ENCODE measurements around the gene MAPK4. TPM values are rescaled to one million over a fixed set of nuclear protein-coding genes. Genes with fewer than 3 reads are reported as not detected.

The MAPK4 gene
- total and polyA plus RNA-seq, 2 of the 4 experiments (the other 2 are of a cell fraction) = not detected

- WGBS, 2 experiments (ENCODE audit: extremely low coverage in 2 of 2, insufficient read length in 1 of 2) = no CpG with 5 or more reads among the region's 3 CpGs
- Histone ChIP-seq H3K56ac (ENCODE audit: extremely low read depth, insufficient read depth, low read length) (no peak overlapping the region), H4K91ac (ENCODE audit: insufficient read depth, low read depth, low read length) (no peak overlapping the region), H3K79me1 (ENCODE audit: low read depth in 1 of 2, low read length in 2 of 2) (no peaks in the 10 kb centered on the region), H3K4me3 (ENCODE audit: insufficient read depth, low read depth, low read length) (no peak overlapping the region), H3K18ac (ENCODE audit: low read depth, low read length) (no peak overlapping the region), H2BK120ac (ENCODE audit: low read depth, low read length) (no peak overlapping the region), H3K4me1 (ENCODE audit: control insufficient read depth, insufficient read depth, low read length) (no peaks in the 10 kb centered on the region), H3K4me2 (ENCODE audit: low read depth, low read length) (no peak overlapping the region), H3K9ac (ENCODE audit: low read depth, low read length) (no peak overlapping the region), H3K27ac (ENCODE audit: insufficient read depth, low read length) (no peak overlapping the region), H3K27me3 (ENCODE audit: control insufficient read depth, insufficient read depth, low read length) (no peaks in the 10 kb centered on the region), H2AFZ (replicated peaks; ENCODE audit: low read length, poor library complexity) (no peak overlapping the region), H2BK15ac (ENCODE audit: low read depth, low read length) (no peak overlapping the region), H2BK5ac (ENCODE audit: low read depth, low read length, poor library complexity, severe bottlenecking) (no peak overlapping the region), H3K9me1 (ENCODE audit: insufficient read depth, low read length) (no peaks in the 10 kb centered on the region), H4K8ac (ENCODE audit: low read depth in 2 of 2, low read length in 2 of 2) (no peak overlapping the region), H4K20me1 (ENCODE audit: insufficient read depth, low read length) (no peaks in the 10 kb centered on the region), H2BK20ac (ENCODE audit: low read depth, low read length) (no peak overlapping the region), H2AK5ac (ENCODE audit: low read depth, low read length) (no peak overlapping the region), H3K36me3 (ENCODE audit: control insufficient read depth, insufficient read depth, low read length) (no peaks in the 10 kb centered on the region), H3K14ac (replicated peaks; ENCODE audit: low read depth, low read length) (no peak overlapping the region), H3K9me3 (ENCODE audit: control insufficient read depth, insufficient read depth, low read length) (no peaks in the 10 kb centered on the region), H3K4ac (ENCODE audit: low read depth, low read length) (no peak overlapping the region), H3K23ac (ENCODE audit: low read depth, low read length) (no peak overlapping the region), H2AK9ac (replicated peaks; ENCODE audit: low read depth, low read length, poor library complexity) (no peak overlapping the region), H4K5ac (ENCODE audit: low read depth, low read length) (no peak overlapping the region)
- intact Hi-C loops (cut with micrococcal nuclease) = no loop called here
- dilution Hi-C loops (cut with HindIII; ENCODE audit: low sequenced_read_pairs, unreplicated experiment) = no loop called here
- CTCF ChIA-PET = interaction anchor here (0.6 kb wide), 1 partner anchor 233 kb away, joined by 3 read pairs; no protein-coding TSS in a partner anchor
- ATAC-seq (ENCODE audit: low read depth) (no peak), DNase-seq (no peak)
- TF ChIP-seq BHLHE40 (IDR thresholded peaks at IDR 0.05; ENCODE audit: low read depth, low read length) = no peak
- no peak for TF ChIP-seq CHD1 (IDR thresholded peaks at IDR 0.05; ENCODE audit: low read depth, low read length)
- no peak for TF ChIP-seq CTCF (conservative IDR thresholded peaks at IDR 0.05; ENCODE audit: low read depth, low read length)
- no peak for TF ChIP-seq RCOR1 (IDR thresholded peaks at IDR 0.05; ENCODE audit: insufficient replicate concordance, low read length)
- TF ChIP-seq POLR2A (IDR thresholded peaks at IDR 0.05; ENCODE audit: low read depth, low read length) = no peak
- TF ChIP-seq MXI1 (IDR thresholded peaks at IDR 0.05; ENCODE audit: borderline replicate concordance, low read depth, low read length) = no peak
- no peak for TF ChIP-seq MAFK (IDR thresholded peaks at IDR 0.05; ENCODE audit: low read depth, low read length)
- TF ChIP-seq RFX5 (IDR thresholded peaks at IDR 0.05; ENCODE audit: low read depth, low read length) = no peak
- TF ChIP-seq SMC3 (IDR thresholded peaks at IDR 0.05; ENCODE audit: low read depth, low read length) = no peak
- no peak for TF ChIP-seq USF2 (IDR thresholded peaks at IDR 0.05; ENCODE audit: low read depth, low read length)
- no peak for TF ChIP-seq NFE2L2 (IDR thresholded peaks at IDR 0.05; ENCODE audit: low read depth, low read length)
- no peak for TF ChIP-seq CEBPB (IDR thresholded peaks at IDR 0.05; ENCODE audit: low read depth, low read length)
- no peak for TF ChIP-seq ELK1 (IDR thresholded peaks at IDR 0.05; ENCODE audit: borderline replicate concordance, low read depth, low read length)
- BruUV-seq (replicated peaks) = no TSS peak
- POLR2A ChIA-PET (ENCODE audit: unreplicated experiment) = no interaction called here
- in situ Hi-C loops (cut with MboI; ENCODE audit: low sequenced_read_pairs) = no loop called here
Observed at GRCh38 chr18:50590593-50590992, 30.7 kb downstream of the MAPK4 start.
